Activated CD4-positive, alpha-beta T cell treated with anti-CD3 and anti-CD28 coated beads for 24 hours (primary cell): ENCODE data around the gene SYT13.

ENCODE experiments used
- DNase-seq, 2 donors: peaks; one replicate each; pipeline ENCODE4 v3.0.0-alpha.2; 2020; ENCODE audit warnings: low read depth in 2 of 2

SYT13 gene

GRCh38 chr11:45218705-45219104 is 67.4 kb downstream of the SYT13 start:
- DNase-seq = no peak

- DNase-seq = no peak
Observed at GRCh38 chr11:45217991-45218390, 68.2 kb downstream of the SYT13 start.

- no peak for DNase-seq
Observed at GRCh38 chr11:45216901-45217300, 69.2 kb downstream of the SYT13 start.

- no peak for DNase-seq
Observed at GRCh38 chr11:45216031-45216430, 70.1 kb downstream of the SYT13 start.

- DNase-seq = no peak
Observed at GRCh38 chr11:45215098-45215865, 70.9 kb downstream of the SYT13 start.

- DNase-seq = no peak
Observed at GRCh38 chr11:45213717-45214116, 72.4 kb downstream of the SYT13 start.

- DNase-seq = no peak
Observed at GRCh38 chr11:45213316-45213665, 72.8 kb downstream of the SYT13 start.

- no peak for DNase-seq
Observed at GRCh38 chr11:45212566-45213315, 73.4 kb downstream of the SYT13 start.

- DNase-seq = no peak
Observed at GRCh38 chr11:45211732-45212131, 74.4 kb downstream of the SYT13 start.

GRCh38 chr11:45210846-45211245 is 75.3 kb downstream of the SYT13 start:
- DNase-seq = no peak

GRCh38 chr11:45209891-45210699 is 76.0 kb downstream of the SYT13 start:
- no peak for DNase-seq

GRCh38 chr11:45209000-45209879 is 76.9 kb downstream of the SYT13 start:
- DNase-seq = no peak

GRCh38 chr11:45208135-45208534 is 78.0 kb downstream of the SYT13 start:
- DNase-seq = no peak

GRCh38 chr11:45205978-45206377 is 80.2 kb downstream of the SYT13 start:
- DNase-seq = no peak

- no peak for DNase-seq
Observed at GRCh38 chr11:45204761-45205160, 81.4 kb downstream of the SYT13 start.

GRCh38 chr11:45193695-45194094 is 92.4 kb downstream of the SYT13 start:
- no peak for DNase-seq
